Measurements from ENCODE around the gene HTR3A. TPM values are rescaled to one million over a fixed set of nuclear protein-coding genes. Genes with fewer than 3 reads are reported as not detected.

The HTR3A gene
- total and polyA plus RNA-seq, 2 experiments from 2014 or later, result 5.8 to 8.1 TPM

- Histone ChIP-seq H3F3A (replicated peaks; ENCODE audit: low read depth) (no peaks in the 10 kb centered on the region), H2AFZ (peak overlapping the region; percentile 96; the same call in 1 of the 2 replicates), H3K9me2 (ENCODE audit: insufficient read depth) (peaks cover 6% of the 10 kb centered on the region; the same call in 1 of the 2 replicates), H3K27me3 (ENCODE audit: insufficient read depth) (no peaks in the 10 kb centered on the region), H3K4me3 (no peak overlapping the region), H3K27ac (ENCODE audit: low read depth) (no peak overlapping the region), H3K4me1 (ENCODE audit: insufficient read depth) (0 out of 2 replicates have a peak, but pooled peaks cover 3% of the 10 kb centered on the region), H3K4me2 (no peak overlapping the region), H3K79me2 (replicated peaks; ENCODE audit: insufficient read depth) (no peaks in the 10 kb centered on the region), H3K36me3 (ENCODE audit: insufficient read depth) (no peaks in the 10 kb centered on the region), H4K20me1 (replicated peaks; ENCODE audit: insufficient read depth) (no peaks in the 10 kb centered on the region)
- no peak overlapping the region for H3K4me3 Mint-ChIP-seq
- H3K4me1 Mint-ChIP-seq, result peaks cover 13% of the 10 kb centered on the region; the same call in 2 of the 3 replicates
- ATAC-seq (no peak), DNase-seq (ENCODE audit: low spot score) (no peak)
- H3K9me3 Mint-ChIP-seq, result no peaks in the 10 kb centered on the region; the same call in 2 of the 3 replicates
- H3K36me3 Mint-ChIP-seq (ENCODE audit: low read depth), result no peaks in the 10 kb centered on the region
- H3K27ac Mint-ChIP-seq, result no peak overlapping the region
- TF ChIP-seq EZH2 (IDR thresholded peaks at IDR 0.05; ENCODE audit: low read depth, unreplicated experiment) (no peak), REST (IDR thresholded peaks at IDR 0.05; ENCODE audit: unreplicated experiment) (no peak), ETS1 (IDR thresholded peaks at IDR 0.05) (no peak), STAT1 (IDR thresholded peaks at IDR 0.05; ENCODE audit: unreplicated experiment) (no peak), NANOG (IDR thresholded peaks at IDR 0.05; ENCODE audit: borderline replicate concordance) (no peak), ZNF331 (CRISPR knock-in tag; IDR thresholded peaks at IDR 0.05; ENCODE audit: low read depth) (no peak), ZNF114 (CRISPR knock-in tag; IDR thresholded peaks at IDR 0.05) (no peak), JUNB (IDR thresholded peaks at IDR 0.05; ENCODE audit: unreplicated experiment) (no peak), CTCF (conservative IDR thresholded peaks at IDR 0.05; ENCODE audit: low read depth in 2 of 2) (no peak), POLR2AphosphoS5 (IDR thresholded peaks at IDR 0.05; ENCODE audit: low read depth) (no peak), EZH2phosphoT487 (IDR thresholded peaks at IDR 0.05; ENCODE audit: unreplicated experiment) (no peak), CREB1 (CRISPR knock-in tag; IDR thresholded peaks at IDR 0.05; ENCODE audit: low read depth) (no peak), ZNF462 (CRISPR knock-in tag; IDR thresholded peaks at IDR 0.05) (no peak)
- peaks cover 2% of the 10 kb centered on the region for H3K27me3 Mint-ChIP-seq (ENCODE audit: insufficient read depth, low read depth, poor library complexity)
Observed at GRCh38 chr11:114027391-114027790, 52.5 kb downstream of the HTR3A start.
